Mesenteric fat pad (tissue), 1 donor: ENCODE results near the gene TXNDC5. TPM values are rescaled to one million over a fixed set of nuclear protein-coding genes. Genes with fewer than 3 reads are reported as not detected.

Source experiments
- DNase-seq: peaks from one replicate; pipeline ENCODE4 v3.0.0-alpha.2; 2020; ENCODE audit warnings: low spot score
- total RNA-seq: library from RNA; stranded (reverse); fragmentation: NEBNext Ultra II Directional; extraction: Animal tissue kit (Norgen Biotek cat#: 25700); gene quantifications from one replicate; pipeline ENCODE4 v1.2.1, GENCODE V29; 2021
- donor health status: DM: yes; HTN: yes; CAD: no.

TXNDC5 gene
- total RNA-seq, 1 donor from 2014 or later = 153 TPM

GRCh38 chr6:7868926-7869325, 41.7 kb downstream of the TXNDC5 start:
- DNase-seq = no peak

GRCh38 chr6:7866526-7866925, 44.1 kb downstream of the TXNDC5 start:
- DNase-seq = no peak

- DNase-seq = no peak
Observed at GRCh38 chr6:7865781-7866180, 44.8 kb downstream of the TXNDC5 start.

- DNase-seq = no peak
Observed at GRCh38 chr6:7859591-7859990, 51.0 kb downstream of the TXNDC5 start.

- DNase-seq = no peak
Observed at GRCh38 chr6:7851780-7852179, 58.8 kb downstream of the TXNDC5 start.

- DNase-seq = no peak
Observed at GRCh38 chr6:7848229-7848628, 62.4 kb downstream of the TXNDC5 start.

- no peak for DNase-seq
Observed at GRCh38 chr6:7846966-7847818, 63.4 kb downstream of the TXNDC5 start.

- DNase-seq = no peak
Observed at GRCh38 chr6:7841781-7842468, 68.7 kb downstream of the TXNDC5 start.

GRCh38 chr6:7836371-7837026, 74.1 kb downstream of the TXNDC5 start:
- DNase-seq = no peak

GRCh38 chr6:7833751-7834070, 76.9 kb downstream of the TXNDC5 start:
- no peak for DNase-seq

- DNase-seq = no peak
Observed at GRCh38 chr6:7832904-7833750, 77.5 kb downstream of the TXNDC5 start.

Other genes with a start within 250 kb of the TXNDC5 start
- gene BMP6, start 184.7 kb downstream of the TXNDC5 start, total RNA-seq = 12.7 TPM
- 10.2 TPM for gene BLOC1S5, start 153.6 kb upstream of the TXNDC5 start, total RNA-seq
- 12.7 TPM for gene EEF1E1, start 191.8 kb upstream of the TXNDC5 start, total RNA-seq